SH-SY5Y (cell line): ENCODE data around the gene DHX35.

ENCODE experiments used
- GATA2 ChIP-seq: IDR thresholded peaks from 2 replicates; pipeline ENCODE4 v1.6.1; 2011; ENCODE audit warnings: mild to moderate bottlenecking, low read depth, low read length
- GATA3 ChIP-seq: IDR thresholded peaks from 2 replicates; pipeline ENCODE4 v1.6.1; 2011; ENCODE audit warnings: low read depth, mild to moderate bottlenecking, low read length, moderate library complexity

DNA sequence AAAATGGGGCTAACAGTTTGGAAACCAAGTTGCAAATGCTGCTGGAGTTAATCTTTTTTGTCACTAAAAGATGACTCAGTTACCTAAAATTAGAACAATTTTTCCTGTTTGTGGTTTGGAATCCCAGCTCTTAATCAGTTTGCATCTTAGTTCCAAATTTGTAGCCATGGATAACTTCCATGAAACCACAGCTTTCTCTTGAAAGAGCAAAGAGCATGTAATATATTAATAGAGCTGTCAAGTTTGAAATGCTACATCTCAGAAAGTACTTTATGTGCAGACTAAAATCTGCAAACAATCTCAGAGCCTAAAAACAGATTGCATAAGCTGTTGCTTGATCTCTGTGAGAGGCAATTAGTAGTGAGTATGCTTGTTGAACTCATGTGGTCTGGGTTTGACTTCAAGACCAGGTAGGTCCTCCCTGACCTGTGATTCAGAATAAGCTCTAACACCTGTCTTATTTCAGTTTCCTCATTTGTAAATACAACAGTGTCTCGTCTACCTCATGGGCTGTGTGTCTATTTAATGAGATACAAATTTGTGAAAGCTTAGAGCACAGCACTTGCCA, 23.5 kb downstream of the DHX35 start:
- TF ChIP-seq GATA2: no peak
- TF ChIP-seq GATA3: no peak
